GM23338 (cell line): Measurements from ENCODE around the gene SFSWAP. TPM values are rescaled to one million over a fixed set of nuclear protein-coding genes. Genes with fewer than 3 reads are reported as not detected.

ENCODE experiments used
- ATAC-seq: fragments of 200-7000 bp; cut with Tn5 transposase; 3 replicates; pipeline ENCODE4 v1.9.1; 2020
- DNase-seq: peaks from one replicate; pipeline ENCODE4 v3.0.0-alpha.2; 2015; ENCODE audit warnings: low spot score
- H2AFZ ChIP-seq: fragments of 200-600 bp; sonication (generic); 2 replicates; pipeline ENCODE4 v1.8.0; 2016; ENCODE audit warnings: antibody characterized with exemption, mild to moderate bottlenecking, moderate library complexity
- H3F3A ChIP-seq: fragments of 200-600 bp; sonication (generic); replicated peaks from 2 replicates; pipeline ENCODE4 v1.8.0; 2017; ENCODE audit warnings: antibody characterized with exemption, mixed run types, low read depth
- H3K27ac ChIP-seq: fragments of 200-600 bp; sonication (generic); 2 replicates; pipeline ENCODE4 v1.6.1; 2016; ENCODE audit warnings: low read depth
- H3K27me3 ChIP-seq: fragments of 200-600 bp; sonication (generic); 2 replicates; pipeline ENCODE4 v1.8.0; 2016; ENCODE audit warnings: mild to moderate bottlenecking, mixed run types, moderate library complexity; ENCODE audit not compliant: insufficient read depth
- H3K36me3 ChIP-seq: fragments of 200-600 bp; sonication (generic); 2 replicates; pipeline ENCODE4 v1.8.0; 2016; ENCODE audit warnings: mild to moderate bottlenecking; ENCODE audit not compliant: insufficient read depth
- H3K4me1 ChIP-seq: fragments of 200-600 bp; sonication (generic); 2 replicates; pipeline ENCODE4 v1.8.0; 2016; ENCODE audit warnings: mild to moderate bottlenecking, moderate library complexity; ENCODE audit not compliant: insufficient read depth
- H3K4me2 ChIP-seq: fragments of 200-600 bp; sonication (generic); 2 replicates; pipeline ENCODE4 v1.7.1; 2017; ENCODE audit warnings: mixed run types
- H3K4me3 ChIP-seq: fragments of 200-600 bp; sonication (generic); 2 replicates; pipeline ENCODE4 v1.6.1; 2016; ENCODE audit warnings: mixed run types
- H3K79me2 ChIP-seq: fragments of 200-600 bp; sonication (generic); replicated peaks from 2 replicates; pipeline ENCODE4 v1.8.0; 2017; ENCODE audit warnings: mild to moderate bottlenecking; ENCODE audit not compliant: insufficient read depth
- H3K9me2 ChIP-seq: fragments of 200-600 bp; sonication (generic); 2 replicates; pipeline ENCODE4 v1.8.0; 2017; ENCODE audit not compliant: insufficient read depth
- H4K20me1 ChIP-seq: fragments of 200-600 bp; sonication (generic); replicated peaks from 2 replicates; pipeline ENCODE4 v1.8.0; 2017; ENCODE audit warnings: mild to moderate bottlenecking; ENCODE audit not compliant: insufficient read depth
- H3K27ac Mint-ChIP-seq: 2 replicates; pipeline ENCODE4 v1.8.0; 2020; ENCODE audit warnings: inconsistent platforms, mild to moderate bottlenecking, moderate library complexity, mixed read lengths
- H3K27me3 Mint-ChIP-seq: 3 replicates; pipeline ENCODE4 v1.8.0; 2022; ENCODE audit warnings: low read depth, mild to moderate bottlenecking, moderate library complexity, mixed read lengths, inconsistent platforms; ENCODE audit not compliant: insufficient read depth, poor library complexity
- H3K36me3 Mint-ChIP-seq: 3 replicates; pipeline ENCODE4 v1.8.0; 2021; ENCODE audit warnings: low read depth, mild to moderate bottlenecking, inconsistent platforms, moderate library complexity, mixed read lengths
- H3K4me1 Mint-ChIP-seq: 3 replicates; pipeline ENCODE4 v1.8.0; 2020; ENCODE audit warnings: mild to moderate bottlenecking, inconsistent platforms, mixed read lengths
- H3K4me3 Mint-ChIP-seq: 3 replicates; pipeline ENCODE4 v1.8.0; 2021; ENCODE audit warnings: moderate library complexity, mild to moderate bottlenecking, inconsistent platforms, mixed read lengths
- H3K9me3 Mint-ChIP-seq: 3 replicates; pipeline ENCODE4 v1.8.0; 2020; ENCODE audit warnings: moderate library complexity, mild to moderate bottlenecking, inconsistent platforms, mixed read lengths
- CTCF ChIP-seq, 2 experiments: fragments of 200-600 bp in 1 of 2; sonication (generic) in 1 of 2; conservative IDR thresholded peaks; 2 replicates each; pipeline versions ENCODE4 v1.5.1 to v1.6.1; 2016 to 2017; ENCODE audit warnings: antibody characterized with exemption in 2 of 2, low read depth in 2 of 2, mild to moderate bottlenecking in 2 of 2, moderate library complexity in 1 of 2
- JUNB ChIP-seq: IDR thresholded peaks from one replicate; pipeline ENCODE4 v1.6.1; 2016; ENCODE audit warnings: antibody characterized with exemption; ENCODE audit not compliant: unreplicated experiment
- POLR2AphosphoS5 ChIP-seq: IDR thresholded peaks from 2 replicates; pipeline ENCODE4 v1.6.1; 2016; ENCODE audit warnings: antibody characterized with exemption, low read depth
- STAT1 ChIP-seq: IDR thresholded peaks from one replicate; pipeline ENCODE4 v1.6.1; 2016; ENCODE audit warnings: antibody characterized with exemption; ENCODE audit not compliant: unreplicated experiment
- ZNF114 ChIP-seq: fragments of 250-450 bp; sonication (Bioruptor Pico); IDR thresholded peaks from 2 replicates; pipeline ENCODE4 v1.5.0; 2020; ENCODE audit warnings: mild to moderate bottlenecking, moderate library complexity
- ZNF331 ChIP-seq: fragments of 250-450 bp; sonication (Bioruptor Pico); IDR thresholded peaks from 2 replicates; pipeline ENCODE4 v1.5.0; 2020; ENCODE audit warnings: low read depth, mild to moderate bottlenecking, moderate library complexity
- ZNF462 ChIP-seq: fragments of 250-450 bp; sonication (Bioruptor Pico); IDR thresholded peaks from 2 replicates; pipeline ENCODE4 v1.5.0; 2020; ENCODE audit warnings: mild to moderate bottlenecking, moderate library complexity
- polyA plus RNA-seq: library from polyadenylated mRNA; unstranded; fragments of >200 nt; fragmentation: Nextera tagmentation; extraction: Ambion mirVana; gene quantifications from 2 replicates; pipeline ENCODE4 v1.2.1, GENCODE V29; 2016
- total RNA-seq: library from RNA; depleted of rRNA; stranded (reverse); fragments of >200 nt; shearing (Covaris generic); gene quantifications from 2 replicates; pipeline ENCODE4 v1.2.3, GENCODE V29; 2014
- TF ChIP-seq, protein P1 (sequence below): IDR thresholded peaks from 2 replicates; pipeline ENCODE4 v1.6.1; 2016; ENCODE audit warnings: antibody characterized with exemption

The SFSWAP gene
- total and polyA plus RNA-seq, 2 experiments from 2014 or later: 41.0 to 49.8 TPM

DNA sequence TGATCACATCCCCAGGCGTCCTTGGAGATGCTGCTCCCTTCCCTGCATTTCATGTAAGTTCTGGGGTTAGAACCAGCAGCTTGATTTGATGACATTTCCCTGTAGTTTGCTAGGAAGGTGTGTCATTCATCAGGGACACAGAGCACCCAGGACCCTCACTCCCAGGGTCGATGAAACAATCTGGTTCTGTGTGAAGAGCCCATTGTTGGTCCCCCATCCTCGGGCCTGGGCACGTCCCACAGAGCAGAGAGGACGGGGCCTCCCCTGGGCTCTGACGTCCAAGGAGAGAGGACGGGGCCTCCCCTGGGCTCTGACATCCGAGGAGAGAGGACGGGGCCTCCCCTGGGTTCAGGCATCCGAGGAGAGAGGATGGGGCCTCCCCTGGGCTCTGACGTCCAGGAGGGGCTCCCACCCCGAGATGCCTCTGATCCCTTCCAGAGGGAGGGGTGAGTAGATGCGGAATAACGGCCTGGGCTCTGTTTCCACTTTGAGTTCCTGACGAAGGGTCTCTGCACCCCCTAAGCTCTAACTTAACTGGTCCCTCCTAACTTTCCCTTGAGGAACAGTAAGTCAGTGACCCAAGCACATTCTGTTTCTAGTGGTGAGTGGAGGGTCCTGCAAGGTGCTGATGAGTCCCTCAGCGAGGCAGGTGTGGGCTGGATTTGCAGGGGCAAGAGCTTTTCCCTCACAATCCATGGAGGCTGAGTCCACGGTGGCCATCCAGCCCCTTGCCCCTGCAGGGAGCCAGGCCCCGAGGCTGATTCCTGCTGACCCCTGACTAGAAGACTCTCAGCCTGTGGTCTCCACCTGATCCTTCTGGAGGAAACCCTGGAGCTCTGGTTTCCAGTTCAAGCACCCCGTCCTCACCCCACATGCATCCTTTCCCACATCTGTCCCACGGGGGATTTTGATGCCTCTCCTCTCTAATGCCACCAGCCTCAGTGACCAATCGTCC is 35.5 kb upstream of the SFSWAP start (continued):
- TF ChIP-seq ZNF462 (CRISPR knock-in tag) (no peak), STAT1 (no peak)

- H3K36me3 ChIP-seq: no peaks in the 10 kb centered on the region
- H3K9me2 ChIP-seq: no peaks in the 10 kb centered on the region
- H3K9me3 Mint-ChIP-seq: peaks cover 10% of the 10 kb centered on the region; the same call in 2 of the 3 replicates
- no peak overlapping the region for H3K27ac Mint-ChIP-seq
- no peaks in the 10 kb centered on the region for H4K20me1 ChIP-seq
- ATAC-seq (no peak), DNase-seq (no peak)
- H3K27ac ChIP-seq: no peak overlapping the region
- H3F3A ChIP-seq: no peaks in the 10 kb centered on the region
- H3K79me2 ChIP-seq: no peaks in the 10 kb centered on the region
- peaks cover 13% of the 10 kb centered on the region for H3K27me3 Mint-ChIP-seq
- H3K4me3 ChIP-seq: no peak overlapping the region
- H3K4me2 ChIP-seq: no peak overlapping the region
- H3K4me1 ChIP-seq: no peaks in the 10 kb centered on the region
- no peaks in the 10 kb centered on the region for H3K27me3 ChIP-seq
- H3K36me3 Mint-ChIP-seq: peaks cover 3% of the 10 kb centered on the region; the same call in 1 of the 3 replicates
- peaks cover 4% of the 10 kb centered on the region; the same call in 1 of the 3 replicates for H3K4me1 Mint-ChIP-seq
- no peak overlapping the region for H2AFZ ChIP-seq
- H3K4me3 Mint-ChIP-seq: no peak overlapping the region
- TF ChIP-seq CTCF (conservative IDR thresholded peaks at IDR 0.05; ENCODE audit: low read depth in 2 of 2) (no peak), POLR2AphosphoS5 (no peak), JUNB (no peak), ZNF331 (CRISPR knock-in tag) (no peak), ZNF114 (CRISPR knock-in tag) (no peak)
- TF ChIP-seq, protein P1, sequence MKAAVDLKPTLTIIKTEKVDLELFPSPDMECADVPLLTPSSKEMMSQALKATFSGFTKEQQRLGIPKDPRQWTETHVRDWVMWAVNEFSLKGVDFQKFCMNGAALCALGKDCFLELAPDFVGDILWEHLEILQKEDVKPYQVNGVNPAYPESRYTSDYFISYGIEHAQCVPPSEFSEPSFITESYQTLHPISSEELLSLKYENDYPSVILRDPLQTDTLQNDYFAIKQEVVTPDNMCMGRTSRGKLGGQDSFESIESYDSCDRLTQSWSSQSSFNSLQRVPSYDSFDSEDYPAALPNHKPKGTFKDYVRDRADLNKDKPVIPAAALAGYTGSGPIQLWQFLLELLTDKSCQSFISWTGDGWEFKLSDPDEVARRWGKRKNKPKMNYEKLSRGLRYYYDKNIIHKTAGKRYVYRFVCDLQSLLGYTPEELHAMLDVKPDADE: no peak
Measured at GRCh38 chr12:131676544-131676943, 34.3 kb upstream of the SFSWAP start.
